Calu3 (cell line): ENCODE data around the gene PKP4. TPM values are rescaled to one million over a fixed set of nuclear protein-coding genes. Genes with fewer than 3 reads are reported as not detected.
"Not testable (repeated sequence)": the region's sequence is repeated elsewhere in the genome, so short reads cannot be mapped to it uniquely, and the experiment has no call there.

ENCODE experiments used
- BruUV-seq: library from RNA; stranded (reverse); fragments of 400-500 nt; replicated peaks from 2 replicates; lab custom pipeline; 2021; lab: Mats Ljungman, UMichigan
- CTCF ChIA-PET: fragments of 300-600 bp; sonication (Branson Sonifier 250); formaldehyde crosslinking; loops from one replicate; lab custom pipeline; 2022; ENCODE audit warnings: antibody characterized with exemption; lab: Charles Lee
- DNase-seq: peaks from one replicate; pipeline ENCODE4 v3.0.0; 2022
- H3K27ac Mint-ChIP-seq: one replicate; pipeline ENCODE4 v1.8.0; 2022; ENCODE audit warnings: mixed read lengths; ENCODE audit not compliant: unreplicated experiment
- H3K27me3 Mint-ChIP-seq: one replicate; pipeline ENCODE4 v1.8.0; 2022; ENCODE audit warnings: mixed read lengths; ENCODE audit not compliant: unreplicated experiment
- H3K36me3 Mint-ChIP-seq: one replicate; pipeline ENCODE4 v1.8.0; 2022; ENCODE audit warnings: mild to moderate bottlenecking, moderate library complexity, mixed read lengths; ENCODE audit not compliant: insufficient read depth, unreplicated experiment
- H3K4me1 Mint-ChIP-seq: one replicate; pipeline ENCODE4 v1.8.0; 2022; ENCODE audit warnings: mild to moderate bottlenecking, low read depth, mixed read lengths; ENCODE audit not compliant: unreplicated experiment
- H3K4me3 Mint-ChIP-seq: one replicate; pipeline ENCODE4 v1.8.0; 2022; ENCODE audit warnings: mild to moderate bottlenecking, low read depth, moderate library complexity, mixed read lengths; ENCODE audit not compliant: unreplicated experiment
- H3K9me3 Mint-ChIP-seq: one replicate; pipeline ENCODE4 v1.8.0; 2022; ENCODE audit warnings: low read depth, mixed read lengths; ENCODE audit not compliant: unreplicated experiment
- CTCF ChIP-seq: fragments of 200-600 bp; IDR thresholded peaks from one replicate; pipeline ENCODE4 v1.8.0; 2022; ENCODE audit warnings: antibody characterized with exemption; ENCODE audit not compliant: unreplicated experiment
- intact Hi-C: fragments of 100-400 bp; cut with micrococcal nuclease; formaldehyde crosslinking; loops from one replicate; pipeline ENCODE4 v1.10.0; 2022; ENCODE audit not compliant: unreplicated experiment
- total RNA-seq: library from RNA; stranded (reverse); gene quantifications from 2 replicates; pipeline ENCODE4 v1.2.3, GENCODE V29; 2022

Gene PKP4
- total RNA-seq, 1 experiment from 2014 or later: 137 TPM

GRCh38 chr2:158702740-158703139 is 246.0 kb downstream of the PKP4 start:
- Mint-ChIP-seq H3K4me3 (no peak overlapping the region), H3K36me3 (no peaks in the 10 kb centered on the region), H3K27ac (no peak overlapping the region), H3K27me3 (no peaks in the 10 kb centered on the region), H3K4me1 (no peaks in the 10 kb centered on the region), H3K9me3 (peaks cover 3% of the 10 kb centered on the region)
- no TSS peak for BruUV-seq
- CTCF ChIA-PET: no interaction called here
- DNase-seq: no peak
- no peak for TF ChIP-seq CTCF
- intact Hi-C loops: no loop called here

GRCh38 chr2:158704724-158705465 is 248.1 kb downstream of the PKP4 start:
- CTCF ChIA-PET, H3K9me3 Mint-ChIP-seq, H3K27ac Mint-ChIP-seq, DNase-seq, H3K27me3 Mint-ChIP-seq, H3K4me3 Mint-ChIP-seq, H3K36me3 Mint-ChIP-seq, intact Hi-C loops, H3K4me1 Mint-ChIP-seq, BruUV-seq: not testable (repeated sequence)

GRCh38 chr2:158712791-158713522 is 256.2 kb downstream of the PKP4 start:
- no peaks in the 10 kb centered on the region for H3K36me3 Mint-ChIP-seq
- H3K4me3 Mint-ChIP-seq: no peak overlapping the region
- no peaks in the 10 kb centered on the region for H3K27me3 Mint-ChIP-seq
- no peak for TF ChIP-seq CTCF
- no TSS peak for BruUV-seq
- H3K9me3 Mint-ChIP-seq: peaks cover 12% of the 10 kb centered on the region
- no peak overlapping the region for H3K27ac Mint-ChIP-seq
- no peak for DNase-seq
- intact Hi-C loops: no loop called here
- CTCF ChIA-PET: no interaction called here
- peaks cover 21% of the 10 kb centered on the region for H3K4me1 Mint-ChIP-seq

GRCh38 chr2:158713523-158714138 is 256.9 kb downstream of the PKP4 start:
- Mint-ChIP-seq H3K36me3 (no peaks in the 10 kb centered on the region), H3K4me3 (no peak overlapping the region), H3K4me1 (peaks cover 21% of the 10 kb centered on the region), H3K9me3 (peaks cover 12% of the 10 kb centered on the region), H3K27ac (no peak overlapping the region), H3K27me3 (no peaks in the 10 kb centered on the region)
- no TSS peak for BruUV-seq
- intact Hi-C loops: no loop called here
- CTCF ChIA-PET: no interaction called here
- DNase-seq: no peak
- no peak for TF ChIP-seq CTCF
